ENCODE data around the gene ARHGAP32. TPM values are rescaled to one million over a fixed set of nuclear protein-coding genes. Genes with fewer than 3 reads are reported as not detected.

The ARHGAP32 gene
- total RNA-seq, 1 donor from 2014 or later, result 15.2 TPM

DNA sequence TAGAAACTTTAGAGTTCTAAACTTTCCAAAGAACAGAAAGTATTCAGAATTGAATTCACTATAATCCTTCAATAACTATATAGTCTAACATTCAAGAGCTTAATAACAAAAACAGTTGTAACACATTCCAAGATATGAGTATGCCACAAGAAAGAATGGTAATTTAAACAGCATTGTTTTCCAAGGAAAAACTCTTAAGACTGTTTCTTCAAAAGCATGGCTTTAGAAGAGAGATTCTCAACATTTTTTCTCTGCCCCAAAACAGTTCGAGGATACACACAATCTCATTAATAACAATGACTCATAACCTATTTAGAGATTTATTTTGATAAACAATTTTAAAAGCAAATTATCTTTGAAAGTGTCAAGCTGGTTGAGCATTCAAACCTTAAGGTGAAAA is 16.7 kb upstream of the ARHGAP32 start:
- no peak overlapping the region for H3K4me3 Mint-ChIP-seq (ENCODE audit: unreplicated experiment)
- no peak for DNase-seq (ENCODE audit: extremely low spot score, unreplicated experiment)

DNA sequence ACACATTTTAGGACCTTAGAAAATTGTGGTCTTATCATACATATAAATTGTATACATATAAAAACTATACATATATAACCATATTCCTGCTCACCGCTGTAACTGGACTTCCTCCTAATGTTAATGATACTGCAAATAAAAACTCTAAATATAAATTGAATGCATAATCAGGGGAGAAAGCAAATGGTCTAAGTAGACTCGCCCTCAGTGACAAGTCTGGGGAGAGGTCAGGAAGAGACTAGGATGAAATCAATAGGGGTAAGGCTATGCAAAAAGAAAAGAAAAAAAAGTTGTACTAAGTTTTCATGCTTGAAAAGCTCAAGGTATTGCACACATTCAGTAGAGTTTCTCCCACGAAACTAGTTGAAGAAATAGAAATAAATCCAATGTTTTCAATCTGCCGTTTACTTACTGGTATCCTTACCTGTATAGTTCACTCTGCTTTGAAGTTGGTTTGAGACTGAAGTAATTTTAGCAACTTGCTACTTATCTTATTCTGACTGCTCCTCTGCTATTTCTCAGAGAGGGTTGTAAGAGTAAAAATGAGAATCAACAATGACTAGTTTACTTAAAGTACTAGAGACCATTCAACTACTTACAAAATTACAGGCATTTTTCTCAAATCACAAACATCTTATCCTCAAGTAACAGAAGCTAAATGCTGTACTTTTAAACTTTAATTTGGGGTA is 12.2 kb upstream of the ARHGAP32 start:
- H3K4me3 Mint-ChIP-seq (ENCODE audit: unreplicated experiment), result no peak overlapping the region
- H3K27ac Mint-ChIP-seq (ENCODE audit: unreplicated experiment), result no peak overlapping the region
- H3K4me1 Mint-ChIP-seq (ENCODE audit: unreplicated experiment), result peaks cover 14% of the 10 kb centered on the region
- TF ChIP-seq, protein P1, sequence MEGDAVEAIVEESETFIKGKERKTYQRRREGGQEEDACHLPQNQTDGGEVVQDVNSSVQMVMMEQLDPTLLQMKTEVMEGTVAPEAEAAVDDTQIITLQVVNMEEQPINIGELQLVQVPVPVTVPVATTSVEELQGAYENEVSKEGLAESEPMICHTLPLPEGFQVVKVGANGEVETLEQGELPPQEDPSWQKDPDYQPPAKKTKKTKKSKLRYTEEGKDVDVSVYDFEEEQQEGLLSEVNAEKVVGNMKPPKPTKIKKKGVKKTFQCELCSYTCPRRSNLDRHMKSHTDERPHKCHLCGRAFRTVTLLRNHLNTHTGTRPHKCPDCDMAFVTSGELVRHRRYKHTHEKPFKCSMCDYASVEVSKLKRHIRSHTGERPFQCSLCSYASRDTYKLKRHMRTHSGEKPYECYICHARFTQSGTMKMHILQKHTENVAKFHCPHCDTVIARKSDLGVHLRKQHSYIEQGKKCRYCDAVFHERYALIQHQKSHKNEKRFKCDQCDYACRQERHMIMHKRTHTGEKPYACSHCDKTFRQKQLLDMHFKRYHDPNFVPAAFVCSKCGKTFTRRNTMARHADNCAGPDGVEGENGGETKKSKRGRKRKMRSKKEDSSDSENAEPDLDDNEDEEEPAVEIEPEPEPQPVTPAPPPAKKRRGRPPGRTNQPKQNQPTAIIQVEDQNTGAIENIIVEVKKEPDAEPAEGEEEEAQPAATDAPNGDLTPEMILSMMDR (IDR thresholded peaks at IDR 0.05), result no peak
- H3K9me3 Mint-ChIP-seq (ENCODE audit: unreplicated experiment), result no peaks in the 10 kb centered on the region
- H3K27me3 Mint-ChIP-seq (ENCODE audit: unreplicated experiment), result no peaks in the 10 kb centered on the region
- H3K36me3 Mint-ChIP-seq (ENCODE audit: unreplicated experiment), result no peaks in the 10 kb centered on the region
- no peak for DNase-seq (ENCODE audit: extremely low spot score, unreplicated experiment)

More for the DNA sequence above, 16.7 kb upstream of the ARHGAP32 start:
- TF ChIP-seq, protein P1 (IDR thresholded peaks at IDR 0.05), result no peak
- H3K36me3 Mint-ChIP-seq (ENCODE audit: unreplicated experiment), result no peaks in the 10 kb centered on the region
- H3K4me1 Mint-ChIP-seq (ENCODE audit: unreplicated experiment), result peaks cover 26% of the 10 kb centered on the region
- H3K27me3 Mint-ChIP-seq (ENCODE audit: unreplicated experiment), result no peaks in the 10 kb centered on the region
- H3K9me3 Mint-ChIP-seq (ENCODE audit: unreplicated experiment), result no peaks in the 10 kb centered on the region
- no peak overlapping the region for H3K27ac Mint-ChIP-seq (ENCODE audit: unreplicated experiment)

DNA sequence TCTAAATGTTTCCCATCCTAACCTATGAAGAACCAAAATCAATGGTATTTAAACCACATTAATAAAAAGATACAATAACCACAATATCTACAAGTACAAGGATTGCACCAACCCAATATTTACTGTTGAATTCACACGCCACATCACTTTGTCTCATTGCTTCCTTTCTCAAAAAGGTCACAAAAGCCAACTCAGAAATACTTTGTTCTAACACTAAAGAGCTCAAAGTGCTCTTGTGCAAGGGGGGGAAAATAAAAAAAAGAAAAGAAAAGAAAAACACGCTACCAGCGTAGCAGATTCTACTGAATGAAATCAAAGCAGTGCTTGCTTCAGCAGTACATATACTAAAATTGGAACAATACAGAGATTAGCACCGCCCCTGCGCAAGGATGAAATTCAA is 10.5 kb upstream of the ARHGAP32 start:
- TF ChIP-seq, protein P1 (IDR thresholded peaks at IDR 0.05), result no peak
- Mint-ChIP-seq H3K27ac (ENCODE audit: unreplicated experiment) (no peak overlapping the region), H3K36me3 (ENCODE audit: unreplicated experiment) (no peaks in the 10 kb centered on the region)

DNA sequence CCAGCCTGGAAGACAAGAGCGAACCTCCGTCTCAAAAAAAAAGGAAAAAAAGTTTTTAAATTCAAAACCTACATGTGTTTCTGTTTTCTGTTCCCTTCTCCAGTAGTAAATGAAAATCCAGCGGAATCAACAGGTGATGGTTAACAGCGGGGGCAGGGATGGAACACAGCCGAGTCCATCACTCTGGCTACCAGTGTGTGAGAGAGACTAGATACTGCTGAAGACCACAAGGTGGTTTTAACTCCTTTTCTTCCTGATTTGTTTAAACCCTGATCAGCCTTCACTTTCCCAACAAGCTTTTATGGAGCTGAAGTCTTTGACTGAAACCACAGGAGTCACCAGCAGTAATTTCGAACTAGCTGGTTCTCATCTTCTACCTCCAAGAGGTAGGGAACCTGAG is 3.6 kb upstream of the ARHGAP32 start:
- H3K27me3 Mint-ChIP-seq (ENCODE audit: unreplicated experiment), result no peaks in the 10 kb centered on the region
- peaks cover 5% of the 10 kb centered on the region for H3K9me3 Mint-ChIP-seq (ENCODE audit: unreplicated experiment)
- H3K36me3 Mint-ChIP-seq (ENCODE audit: unreplicated experiment), result no peaks in the 10 kb centered on the region
- no peak for DNase-seq (ENCODE audit: extremely low spot score, unreplicated experiment)
- no peak overlapping the region for H3K4me3 Mint-ChIP-seq (ENCODE audit: unreplicated experiment)
- H3K4me1 Mint-ChIP-seq (ENCODE audit: unreplicated experiment), result no peaks in the 10 kb centered on the region
- TF ChIP-seq, protein P1 (IDR thresholded peaks at IDR 0.05), result no peak
- no peak overlapping the region for H3K27ac Mint-ChIP-seq (ENCODE audit: unreplicated experiment)

More for the DNA sequence above, 10.5 kb upstream of the ARHGAP32 start:
- Mint-ChIP-seq H3K9me3 (ENCODE audit: unreplicated experiment) (peaks cover 5% of the 10 kb centered on the region), H3K4me1 (ENCODE audit: unreplicated experiment) (no peaks in the 10 kb centered on the region), H3K27me3 (ENCODE audit: unreplicated experiment) (no peaks in the 10 kb centered on the region), H3K4me3 (ENCODE audit: unreplicated experiment) (no peak overlapping the region)
- no peak for DNase-seq (ENCODE audit: extremely low spot score, unreplicated experiment)

DNA sequence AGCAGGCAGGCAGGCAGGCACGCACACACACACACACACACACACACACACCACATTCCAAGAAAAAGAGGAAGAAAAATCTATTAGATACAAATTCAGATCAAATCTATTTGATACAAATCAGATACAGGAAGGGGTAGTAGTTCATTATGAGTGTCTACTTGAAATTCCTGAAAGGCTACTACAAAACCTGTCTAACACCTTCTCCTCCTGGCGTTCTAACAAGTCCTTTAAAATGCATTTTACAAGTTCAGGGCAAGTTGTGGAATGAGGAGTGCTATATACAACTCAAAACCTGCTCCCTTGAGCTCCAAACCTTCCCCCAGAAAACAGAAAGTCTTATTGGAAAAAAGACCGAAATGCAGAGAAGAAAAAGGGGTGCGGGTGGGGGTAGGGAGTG is 476 bp downstream of the ARHGAP32 start:
- Mint-ChIP-seq H3K36me3 (ENCODE audit: unreplicated experiment) (no peaks in the 10 kb centered on the region), H3K27ac (ENCODE audit: unreplicated experiment) (no peak overlapping the region), H3K4me3 (ENCODE audit: unreplicated experiment) (no peak overlapping the region), H3K9me3 (ENCODE audit: unreplicated experiment) (peaks cover 5% of the 10 kb centered on the region), H3K4me1 (ENCODE audit: unreplicated experiment) (peaks cover 1% of the 10 kb centered on the region), H3K27me3 (ENCODE audit: unreplicated experiment) (no peaks in the 10 kb centered on the region)
- TF ChIP-seq, protein P1 (IDR thresholded peaks at IDR 0.05), result no peak
- no peak for DNase-seq (ENCODE audit: extremely low spot score, unreplicated experiment)

Measured in osteocyte (in vitro differentiated cells).